Measurements from ENCODE around the gene SDR39U1.

Gene SDR39U1

DNA sequence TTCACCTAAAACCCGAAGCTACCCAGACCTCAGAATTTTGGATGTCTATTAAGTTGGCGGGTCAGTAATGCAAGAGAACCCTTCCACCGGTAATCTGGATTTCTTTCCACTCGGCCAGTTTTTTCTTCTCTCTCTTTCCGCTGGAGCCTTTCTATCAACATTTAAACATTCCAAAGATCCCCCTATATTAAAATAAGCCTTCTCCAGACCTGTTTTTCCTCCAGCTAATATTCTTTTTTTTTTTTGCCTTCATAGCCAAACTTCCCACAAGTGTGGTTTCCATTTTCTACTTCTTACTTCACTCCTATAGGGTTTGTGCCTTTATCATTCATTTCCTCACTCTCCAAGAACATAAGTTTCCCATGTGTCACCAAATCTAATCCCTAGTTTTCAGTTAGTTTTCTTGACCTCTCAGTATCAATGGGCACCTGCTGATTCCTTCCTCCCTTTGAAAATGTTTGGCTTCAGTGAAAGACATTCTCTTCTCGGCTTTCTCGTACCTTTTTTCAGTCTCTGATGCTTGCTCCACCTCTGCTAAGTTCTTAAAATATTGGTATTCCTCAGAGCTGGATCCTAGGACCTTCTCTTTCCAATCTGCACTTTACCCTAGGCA is 583 bp upstream of the SDR39U1 start:
- DNase-seq (ENCODE audit: low read depth in 2 of 3, low spot score in 1 of 3), result no peak

DNA sequence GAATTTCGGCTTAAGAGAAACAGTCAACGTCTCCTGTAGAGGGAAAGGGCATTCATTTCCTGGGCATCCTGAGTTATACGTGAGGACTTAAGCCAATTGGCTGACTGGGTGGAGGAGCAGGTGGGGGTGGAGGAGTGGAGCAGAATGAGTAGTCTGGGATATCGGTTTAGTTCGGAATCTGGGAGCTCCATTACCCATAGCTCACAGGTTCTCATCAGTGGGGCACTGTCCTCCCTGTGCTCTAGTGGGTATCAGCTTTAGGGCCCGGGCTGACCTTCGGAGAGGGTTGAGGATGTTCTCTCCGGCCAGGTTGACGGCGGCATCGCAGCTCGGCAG is 704 bp downstream of the SDR39U1 start:
- DNase-seq (ENCODE audit: low read depth in 2 of 3, low spot score in 1 of 3), result no peak

DNA sequence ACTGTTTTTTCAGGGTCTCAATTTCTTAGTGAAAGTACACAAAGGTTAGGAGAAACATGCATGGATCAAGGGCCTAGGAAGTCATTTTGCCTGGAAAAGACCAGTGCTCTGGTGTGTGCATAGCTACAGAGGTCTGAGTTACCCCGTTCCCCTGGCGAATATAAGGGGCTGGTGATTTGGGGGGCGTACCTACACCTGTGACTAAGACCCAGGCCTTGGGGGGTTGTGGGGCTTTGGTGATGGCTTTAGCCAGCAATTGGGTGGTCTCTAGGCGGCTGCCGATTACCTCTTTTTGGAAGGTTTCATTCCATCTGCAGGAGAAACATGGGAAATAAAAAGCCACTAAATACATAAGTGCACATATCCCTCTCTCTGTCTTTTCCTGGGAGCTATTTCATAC is 1.1 kb downstream of the SDR39U1 start:
- DNase-seq (ENCODE audit: low read depth in 2 of 3, low spot score in 1 of 3), result no peak

DNA sequence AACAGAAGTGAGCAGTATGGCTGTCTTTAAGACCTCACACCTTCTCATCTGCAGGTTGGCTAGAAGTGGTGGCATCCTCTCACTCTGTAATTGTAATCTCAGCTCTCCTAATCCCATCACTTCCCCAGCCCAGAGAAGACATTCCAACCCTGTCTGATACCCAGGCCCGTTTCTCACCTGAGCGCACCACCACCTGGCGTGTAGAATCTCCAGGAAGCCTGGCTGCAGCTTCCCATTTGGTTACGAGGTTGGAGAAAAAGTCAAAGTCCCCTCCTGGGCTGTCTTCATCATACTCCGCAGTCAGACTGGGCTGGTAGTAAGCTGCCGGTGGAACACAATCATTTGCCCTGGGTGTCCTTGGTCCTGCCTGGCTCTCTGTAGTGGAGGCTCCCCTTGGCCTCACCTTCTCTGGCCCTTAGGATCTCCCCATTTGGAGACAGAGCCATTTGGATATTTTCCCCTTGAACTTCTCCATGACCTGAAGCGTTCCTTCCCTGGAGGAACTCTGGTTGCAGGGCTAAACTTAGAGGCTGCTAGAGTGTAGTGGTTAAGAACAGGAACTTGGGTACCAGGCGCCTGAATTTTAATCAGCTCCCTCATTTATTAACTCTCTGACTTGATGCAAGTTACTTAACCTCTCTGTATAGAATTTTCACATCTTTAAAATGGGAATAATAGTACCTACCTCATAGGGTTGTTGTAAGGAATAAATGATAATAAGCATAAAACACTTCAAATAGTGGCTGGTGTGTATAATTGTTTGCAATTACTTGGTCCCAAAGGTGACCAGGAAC is 1.8 kb downstream of the SDR39U1 start:
- no peak for DNase-seq (ENCODE audit: low read depth in 2 of 3, low spot score in 1 of 3)

GRCh38 chr14:24439830-24440605 is 2.6 kb downstream of the SDR39U1 start:
- DNase-seq (ENCODE audit: low read depth in 2 of 3, low spot score in 1 of 3), result no peak

DNA sequence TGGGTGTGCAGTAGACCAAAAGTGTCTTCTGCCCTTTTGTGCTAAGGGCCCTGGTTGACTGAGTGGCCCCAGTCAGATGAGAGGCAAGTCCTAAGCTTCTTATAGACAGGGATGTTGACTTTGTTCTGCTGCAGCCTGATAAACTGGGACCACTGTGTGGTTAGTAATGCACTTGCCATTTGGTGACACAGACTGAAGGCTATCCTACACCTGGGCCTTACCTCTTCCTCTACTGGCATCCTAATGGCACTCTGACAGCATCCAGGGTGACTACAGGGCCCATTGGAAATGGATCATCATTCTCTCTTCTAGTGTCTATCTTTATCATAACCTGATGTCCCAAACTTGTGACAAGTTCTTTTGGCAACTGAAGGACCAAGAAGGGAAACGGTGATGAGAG is 3.3 kb downstream of the SDR39U1 start:
- no peak for DNase-seq (ENCODE audit: low read depth in 2 of 3, low spot score in 1 of 3)

GRCh38 chr14:24438223-24439097 is 4.1 kb downstream of the SDR39U1 start:
- no peak for DNase-seq (ENCODE audit: low read depth in 2 of 3, low spot score in 1 of 3)

GRCh38 chr14:24437736-24438067 is 4.9 kb downstream of the SDR39U1 start:
- no peak for DNase-seq (ENCODE audit: low read depth in 2 of 3, low spot score in 1 of 3)

GRCh38 chr14:24437020-24437735 is 5.4 kb downstream of the SDR39U1 start:
- DNase-seq (ENCODE audit: low read depth in 2 of 3, low spot score in 1 of 3), result no peak

GRCh38 chr14:24436355-24437019 is 6.1 kb downstream of the SDR39U1 start:
- peak in 1 of 3 donors; percentile 46 for DNase-seq (ENCODE audit: low read depth in 2 of 3, low spot score in 1 of 3)

DNA sequence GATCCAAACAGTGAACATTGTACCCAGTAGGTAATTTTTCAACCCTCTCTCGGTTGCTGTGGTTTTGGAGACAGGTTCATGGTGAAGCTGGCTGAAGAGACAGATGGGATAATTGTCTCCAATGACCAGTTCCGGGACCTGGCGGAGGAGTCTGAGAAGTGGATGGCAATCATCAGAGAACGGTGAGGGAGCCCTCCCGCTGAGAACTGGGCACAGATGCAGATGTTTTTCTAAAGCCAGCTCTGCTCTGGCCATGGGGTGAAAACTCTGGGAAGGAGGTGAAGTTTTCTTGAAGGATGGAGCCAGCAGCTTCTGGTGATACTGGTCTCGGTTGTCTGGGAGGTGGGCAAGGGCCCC is 6.6 kb downstream of the SDR39U1 start:
- DNase-seq (ENCODE audit: low read depth in 2 of 3, low spot score in 1 of 3), result no peak

DNA sequence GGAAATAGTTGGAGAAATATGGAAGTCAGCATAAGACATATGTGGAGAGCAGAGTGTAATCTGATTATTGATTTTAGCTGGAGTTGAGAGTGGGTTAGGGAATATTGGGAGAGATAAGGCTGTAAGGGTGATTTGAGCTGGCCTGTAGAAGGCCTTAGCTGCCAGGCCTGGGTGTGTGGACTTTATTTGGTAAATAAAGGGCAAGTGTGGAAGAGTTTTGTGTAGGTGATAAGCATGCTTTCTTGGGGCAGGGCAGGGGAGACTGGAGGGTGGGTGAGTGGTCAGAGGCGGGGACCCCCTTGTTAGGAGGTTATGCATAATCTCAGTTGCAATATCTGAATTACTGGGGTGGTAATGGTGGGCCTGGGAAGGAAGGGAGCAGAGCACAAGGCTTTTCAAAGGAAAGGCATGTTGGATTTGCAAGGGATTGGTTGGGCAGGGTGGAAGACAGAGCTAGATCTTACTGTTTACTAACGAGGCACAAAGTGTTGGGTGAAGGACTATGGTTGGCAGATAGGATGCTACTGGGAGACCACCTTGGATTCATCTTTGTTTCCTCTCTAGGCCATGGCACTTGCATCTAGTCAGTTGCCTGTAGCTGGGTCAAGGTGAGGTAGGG is 7.3 kb downstream of the SDR39U1 start:
- DNase-seq (ENCODE audit: low read depth in 2 of 3, low spot score in 1 of 3), result no peak

- no peak for DNase-seq (ENCODE audit: low read depth in 2 of 3, low spot score in 1 of 3)
Observed at GRCh38 chr14:24434676-24435075, 7.9 kb downstream of the SDR39U1 start.

DNA sequence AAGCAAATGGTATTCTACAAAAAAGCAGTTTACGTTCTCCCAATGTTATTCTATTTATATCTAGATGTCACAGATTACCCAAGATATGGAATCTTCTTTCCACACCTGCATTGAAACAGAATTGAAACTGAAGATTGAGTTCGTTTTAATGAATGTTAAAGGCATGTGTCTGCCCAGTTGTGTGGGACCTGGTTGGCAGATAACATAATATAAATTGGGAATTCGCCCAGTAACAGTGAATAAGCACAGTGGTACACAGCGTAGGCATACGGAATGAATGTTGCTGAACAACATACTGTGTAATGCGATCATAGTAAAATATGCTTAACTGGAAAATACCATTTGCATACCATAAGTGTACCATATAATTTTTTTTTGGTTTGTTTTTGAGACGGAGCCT is 8.5 kb downstream of the SDR39U1 start:
- DNase-seq (ENCODE audit: low read depth in 2 of 3, low spot score in 1 of 3), result no peak

DNA sequence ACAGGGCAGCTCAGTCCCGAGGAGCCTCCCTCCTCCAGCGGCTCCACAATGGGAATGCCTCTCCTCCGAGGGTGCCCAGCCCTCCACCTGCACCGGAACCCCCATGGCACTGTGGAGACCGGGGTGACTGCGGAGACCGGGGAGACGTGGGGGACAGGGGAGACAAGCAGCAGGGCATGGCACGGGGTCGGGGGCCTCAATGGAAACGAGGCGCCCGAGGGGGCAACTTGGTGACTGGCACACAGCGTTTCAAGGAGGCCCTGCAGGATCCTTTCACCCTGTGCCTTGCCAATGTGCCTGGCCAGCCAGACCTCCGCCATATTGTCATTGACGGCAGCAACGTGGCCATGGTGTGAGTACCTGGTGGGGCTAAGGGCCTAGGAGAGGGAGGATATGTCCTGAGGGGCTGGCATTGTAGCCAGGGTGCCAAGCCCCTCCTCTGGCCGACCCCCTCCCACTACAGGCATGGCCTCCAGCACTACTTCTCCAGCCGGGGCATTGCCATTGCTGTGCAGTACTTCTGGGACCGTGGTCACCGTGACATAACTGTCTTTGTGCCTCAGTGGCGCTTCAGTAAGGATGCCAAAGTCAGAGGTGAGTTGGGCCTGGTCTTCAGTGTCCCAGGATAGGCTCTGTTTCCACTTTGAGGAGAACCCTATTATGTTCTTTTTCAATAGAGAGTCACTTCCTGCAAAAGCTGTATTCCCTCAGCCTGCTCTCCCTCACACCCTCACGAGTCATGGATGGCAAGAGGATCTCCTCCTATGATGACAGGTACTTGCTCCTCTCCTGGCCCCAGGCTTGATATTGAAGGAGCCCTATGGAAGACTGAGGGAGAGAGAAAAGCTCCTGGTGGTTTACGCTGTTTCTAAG is 10.1 kb downstream of the SDR39U1 start:
- DNase-seq (ENCODE audit: low read depth in 2 of 3, low spot score in 1 of 3), result no peak

GRCh38 chr14:24431569-24432258 is 10.9 kb downstream of the SDR39U1 start:
- DNase-seq (ENCODE audit: low read depth in 2 of 3, low spot score in 1 of 3), result peak; percentile 83 to 93 (median 92)

GRCh38 chr14:24430682-24431568 is 11.7 kb downstream of the SDR39U1 start:
- DNase-seq (ENCODE audit: low read depth in 2 of 3, low spot score in 1 of 3), result peak in 2 of 3 donors; percentile 65 to 68
